Mesothelial cell of epicardium (in vitro differentiated cells): ENCODE results near the gene TUSC2. TPM values are rescaled to one million over a fixed set of nuclear protein-coding genes. Genes with fewer than 3 reads are reported as not detected.

Experiments used
- DNase-seq, 2 experiments: peaks; one replicate each; pipeline ENCODE4 v3.0.0; 2021; ENCODE audit warnings: low spot score in 2 of 2; ENCODE audit not compliant: unreplicated experiment in 2 of 2
- H3K27ac Mint-ChIP-seq: 2 replicates; pipeline ENCODE4 v1.8.0; 2021; ENCODE audit warnings: mixed read lengths
- H3K27me3 Mint-ChIP-seq: 2 replicates; pipeline ENCODE4 v1.8.0; 2021; ENCODE audit warnings: low read depth, mixed read lengths
- H3K36me3 Mint-ChIP-seq: 2 replicates; pipeline ENCODE4 v1.8.0; 2021; ENCODE audit warnings: mixed read lengths
- H3K4me1 Mint-ChIP-seq: 2 replicates; pipeline ENCODE4 v1.8.0; 2021; ENCODE audit warnings: mixed read lengths
- H3K4me3 Mint-ChIP-seq: 2 replicates; pipeline ENCODE4 v1.8.0; 2021; ENCODE audit warnings: mild to moderate bottlenecking, moderate library complexity, mixed read lengths
- H3K9me3 Mint-ChIP-seq: 2 replicates; pipeline ENCODE4 v1.8.0; 2021; ENCODE audit warnings: mixed read lengths
- CTCF ChIP-seq: fragments of 200-600 bp; sonication (generic); IDR thresholded peaks from one replicate; pipeline ENCODE4 v1.5.0; 2021; ENCODE audit warnings: antibody characterized with exemption; ENCODE audit not compliant: unreplicated experiment
- total RNA-seq: library from RNA; stranded (reverse); gene quantifications from 3 replicates; pipeline ENCODE4 v1.2.1, GENCODE V29; 2021

The TUSC2 gene
- total RNA-seq, 1 donor from 2014 or later: 19.8 TPM

DNA sequence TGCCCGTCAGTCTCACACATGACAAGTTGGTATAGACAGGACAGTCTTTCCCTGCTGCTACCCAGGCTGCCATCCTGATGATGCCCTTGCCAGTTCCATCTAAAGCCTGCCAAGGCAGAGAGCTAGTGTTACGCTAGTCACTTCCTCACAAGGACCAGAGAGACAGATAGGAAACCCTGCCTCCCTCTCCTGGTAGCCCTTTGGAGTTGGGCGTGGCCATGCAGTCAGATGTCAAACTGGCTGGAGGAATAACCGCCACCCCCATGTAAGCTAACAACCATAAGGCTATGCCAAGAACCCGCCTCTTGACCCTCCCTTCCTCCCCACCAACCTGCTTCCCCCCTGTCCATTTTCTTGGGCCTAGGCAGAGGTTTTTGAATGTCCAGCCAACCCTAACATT lies 28.5 kb upstream of the TUSC2 start:
- Mint-ChIP-seq H3K27me3 (no peaks in the 10 kb centered on the region), H3K4me3 (peak overlapping the region; percentile 97), H3K27ac (no peak overlapping the region), H3K36me3 (no peaks in the 10 kb centered on the region), H3K9me3 (no peaks in the 10 kb centered on the region), H3K4me1 (peaks cover 33% of the 10 kb centered on the region)
- no peak for DNase-seq
- TF ChIP-seq CTCF: no peak

- no peak for DNase-seq
- Mint-ChIP-seq H3K27me3 (no peaks in the 10 kb centered on the region), H3K4me3 (peak overlapping the region; percentile 97), H3K4me1 (peaks cover 39% of the 10 kb centered on the region), H3K9me3 (no peaks in the 10 kb centered on the region), H3K36me3 (no peaks in the 10 kb centered on the region), H3K27ac (no peak overlapping the region)
- no peak for TF ChIP-seq CTCF
Measured at GRCh38 chr3:50355829-50356552, 28.0 kb upstream of the TUSC2 start.

DNA sequence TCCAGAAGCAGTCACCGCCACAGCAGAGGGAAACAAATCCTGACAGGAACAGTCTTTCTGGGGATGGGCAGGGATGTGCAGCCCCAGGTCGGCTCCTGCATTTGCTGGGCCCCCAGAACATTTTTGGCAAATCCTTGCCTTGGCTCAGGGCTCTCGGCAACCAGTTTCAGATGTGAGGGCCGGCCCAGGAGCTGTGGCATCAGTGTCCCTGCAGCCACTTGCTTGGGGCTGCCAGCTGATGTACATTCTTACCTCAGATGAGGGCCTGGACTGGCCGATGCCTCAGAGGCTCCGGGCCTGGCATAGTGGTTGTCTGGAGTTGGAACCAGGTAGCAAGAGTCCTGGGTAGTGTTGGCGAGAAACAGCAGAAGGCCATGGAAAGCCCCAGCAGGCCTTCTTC lies 26.8 kb upstream of the TUSC2 start:
- Mint-ChIP-seq H3K27me3 (no peaks in the 10 kb centered on the region), H3K4me3 (no peak overlapping the region), H3K36me3 (no peaks in the 10 kb centered on the region), H3K9me3 (no peaks in the 10 kb centered on the region), H3K4me1 (peaks cover 46% of the 10 kb centered on the region), H3K27ac (no peak overlapping the region)
- no peak for TF ChIP-seq CTCF
- no peak for DNase-seq

- DNase-seq: no peak
- Mint-ChIP-seq H3K27me3 (no peaks in the 10 kb centered on the region), H3K4me3 (no peak overlapping the region), H3K9me3 (no peaks in the 10 kb centered on the region), H3K36me3 (no peaks in the 10 kb centered on the region), H3K4me1 (peaks cover 42% of the 10 kb centered on the region), H3K27ac (no peak overlapping the region)
- TF ChIP-seq CTCF: no peak
Measured at GRCh38 chr3:50354186-50354764, 26.3 kb upstream of the TUSC2 start.

DNA sequence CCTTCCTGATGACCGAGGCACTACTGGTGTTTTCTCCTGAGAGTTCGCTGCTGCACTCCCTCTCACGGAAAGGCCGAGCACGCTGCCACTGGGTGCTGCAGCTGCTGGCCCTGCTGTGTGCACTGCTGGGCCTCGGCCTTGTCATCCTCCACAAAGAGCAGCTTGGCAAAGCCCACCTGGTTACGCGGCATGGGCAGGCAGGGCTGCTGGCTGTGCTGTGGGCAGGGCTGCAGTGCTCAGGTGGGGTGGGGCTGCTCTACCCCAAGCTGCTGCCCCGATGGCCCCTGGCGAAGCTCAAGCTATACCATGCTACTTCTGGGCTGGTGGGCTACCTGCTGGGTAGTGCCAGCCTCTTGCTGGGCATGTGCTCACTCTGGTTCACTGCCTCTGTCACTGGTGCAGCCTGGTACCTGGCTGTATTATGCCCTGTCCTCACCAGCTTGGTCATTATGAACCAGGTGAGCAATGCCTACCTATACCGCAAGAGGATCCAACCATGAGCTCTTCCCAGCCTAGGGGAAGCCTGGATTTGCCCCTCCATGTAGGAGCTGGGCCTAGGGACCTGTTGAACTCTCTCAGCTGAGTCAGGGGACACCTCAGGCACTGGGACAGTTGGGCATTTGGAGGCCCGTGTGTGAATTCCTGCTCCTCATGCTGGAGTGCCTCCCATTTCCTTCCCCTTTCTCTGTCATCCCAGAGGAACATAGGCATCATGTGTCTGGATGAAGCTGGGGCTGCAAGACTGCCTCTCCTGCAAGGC lies 25.4 kb upstream of the TUSC2 start:
- peaks cover 40% of the 10 kb centered on the region for H3K4me1 Mint-ChIP-seq
- no peak overlapping the region for H3K4me3 Mint-ChIP-seq
- no peak overlapping the region for H3K27ac Mint-ChIP-seq
- no peak for TF ChIP-seq CTCF
- H3K9me3 Mint-ChIP-seq: no peaks in the 10 kb centered on the region
- no peaks in the 10 kb centered on the region for H3K27me3 Mint-ChIP-seq
- no peak for DNase-seq
- H3K36me3 Mint-ChIP-seq: no peaks in the 10 kb centered on the region
